Esophagus muscularis mucosa (tissue), 4 donors: ENCODE data around the gene ZNF630.
"Not testable (repeated sequence)": the region's sequence is repeated elsewhere in the genome, so short reads cannot be mapped to it uniquely, and the experiment has no call there.

Experiments used
- CTCF ChIP-seq, 3 experiments: fragments of 200-600 bp in 2 of 3; fragments of 450-650 bp in 1 of 3; sonication (generic) in 2 of 3; IDR thresholded peaks; one replicate each; pipeline ENCODE4 v1.5.1; 2017 to 2019; ENCODE audit warnings: antibody characterized with exemption in 3 of 3, mild to moderate bottlenecking in 2 of 3, moderate library complexity in 1 of 3
- EP300 ChIP-seq: sonication (generic); formaldehyde crosslinking; IDR thresholded peaks from one replicate; pipeline ENCODE4 v1.6.1; 2017; ENCODE audit warnings: antibody characterized with exemption
- POLR2A ChIP-seq: fragments of 450-650 bp; IDR thresholded peaks from one replicate; pipeline ENCODE4 v1.6.1; 2017; ENCODE audit warnings: antibody characterized with exemption, moderate library complexity, mild to moderate bottlenecking, low read depth

GRCh38 chrX:48027545-48027944, 43.9 kb downstream of the ZNF630 start:
- not testable (repeated sequence) for TF ChIP-seq POLR2A; CTCF (IDR thresholded peaks at IDR 0.05); EP300
